CD4-positive, alpha-beta T cell treated with Interleukin-10 for 1 hour (primary cell): ENCODE results near the gene CUEDC2.
"Not testable (repeated sequence)": the region's sequence is repeated elsewhere in the genome, so short reads cannot be mapped to it uniquely, and the experiment has no call there.

Experiments
- DNase-seq: peaks from one replicate; pipeline ENCODE4 v3.0.0-alpha.2; 2020

Gene CUEDC2

GRCh38 chr10:102432162-102432950, at the start of gene CUEDC2:
Gene CUEDC2 (minus strand): TSS chr10:102432574. CDS start chr10:102425188, 7,386 bp downstream.
- DNase-seq, result peak; percentile 97

- DNase-seq, result no peak
Observed at GRCh38 chr10:102480396-102480795, 48.0 kb upstream of the CUEDC2 start.

DNA sequence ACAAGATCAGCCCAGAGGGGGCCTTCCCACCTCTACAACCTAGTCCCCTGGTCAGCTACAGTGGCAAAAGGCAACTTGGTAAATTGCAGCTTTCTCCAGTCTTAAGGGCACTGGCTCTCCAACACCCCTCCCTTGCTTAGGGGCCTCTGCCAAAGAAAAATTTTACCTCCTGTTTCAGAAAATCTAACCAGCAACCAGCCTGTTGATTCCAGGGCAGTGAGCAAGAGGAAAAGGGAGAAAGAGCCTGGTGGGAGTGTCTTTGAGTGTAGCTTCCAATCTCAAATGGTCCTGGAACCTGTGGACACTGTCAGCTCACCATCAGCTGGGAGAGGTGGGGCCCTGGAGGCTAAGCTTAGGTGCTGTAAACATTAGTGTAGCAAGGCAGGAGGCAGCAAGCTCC, 47.3 kb upstream of the CUEDC2 start:
- DNase-seq, result no peak

DNA sequence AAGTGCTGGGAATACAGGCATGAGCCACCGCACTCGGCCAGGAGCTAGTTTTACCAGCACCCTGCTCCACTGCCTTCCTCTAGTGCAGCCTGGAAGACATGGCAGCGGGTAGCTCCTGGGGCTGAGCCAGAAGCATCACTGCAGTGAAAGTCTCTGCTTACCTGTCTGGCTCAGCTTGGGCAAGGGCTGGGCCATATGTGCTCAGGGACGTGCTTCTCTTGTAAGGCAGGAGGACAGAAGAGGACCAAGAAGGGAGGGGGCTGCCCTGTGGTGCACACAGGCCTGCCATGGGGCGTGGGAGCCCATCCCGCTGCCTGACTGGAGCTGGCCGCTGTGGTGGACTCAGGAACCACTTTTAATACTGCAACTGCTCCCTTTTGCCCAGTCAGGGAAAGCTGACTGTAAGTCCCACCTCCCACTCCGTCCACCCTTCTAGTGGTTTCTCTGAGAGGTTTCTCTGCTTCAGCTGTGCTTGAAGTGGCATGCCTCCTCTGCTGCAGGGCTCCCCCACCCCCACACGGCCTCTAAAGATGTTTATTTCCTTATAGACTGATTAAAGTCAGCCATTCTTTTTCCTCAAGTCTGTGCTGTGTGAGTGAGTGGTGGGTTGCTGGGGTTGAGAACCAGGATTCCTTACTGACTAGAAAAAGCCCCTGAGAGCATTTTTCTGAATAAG, 44.2 kb upstream of the CUEDC2 start:
- DNase-seq, result no peak

- DNase-seq, result no peak
Observed at GRCh38 chr10:102475451-102476040, 43.2 kb upstream of the CUEDC2 start.

DNA sequence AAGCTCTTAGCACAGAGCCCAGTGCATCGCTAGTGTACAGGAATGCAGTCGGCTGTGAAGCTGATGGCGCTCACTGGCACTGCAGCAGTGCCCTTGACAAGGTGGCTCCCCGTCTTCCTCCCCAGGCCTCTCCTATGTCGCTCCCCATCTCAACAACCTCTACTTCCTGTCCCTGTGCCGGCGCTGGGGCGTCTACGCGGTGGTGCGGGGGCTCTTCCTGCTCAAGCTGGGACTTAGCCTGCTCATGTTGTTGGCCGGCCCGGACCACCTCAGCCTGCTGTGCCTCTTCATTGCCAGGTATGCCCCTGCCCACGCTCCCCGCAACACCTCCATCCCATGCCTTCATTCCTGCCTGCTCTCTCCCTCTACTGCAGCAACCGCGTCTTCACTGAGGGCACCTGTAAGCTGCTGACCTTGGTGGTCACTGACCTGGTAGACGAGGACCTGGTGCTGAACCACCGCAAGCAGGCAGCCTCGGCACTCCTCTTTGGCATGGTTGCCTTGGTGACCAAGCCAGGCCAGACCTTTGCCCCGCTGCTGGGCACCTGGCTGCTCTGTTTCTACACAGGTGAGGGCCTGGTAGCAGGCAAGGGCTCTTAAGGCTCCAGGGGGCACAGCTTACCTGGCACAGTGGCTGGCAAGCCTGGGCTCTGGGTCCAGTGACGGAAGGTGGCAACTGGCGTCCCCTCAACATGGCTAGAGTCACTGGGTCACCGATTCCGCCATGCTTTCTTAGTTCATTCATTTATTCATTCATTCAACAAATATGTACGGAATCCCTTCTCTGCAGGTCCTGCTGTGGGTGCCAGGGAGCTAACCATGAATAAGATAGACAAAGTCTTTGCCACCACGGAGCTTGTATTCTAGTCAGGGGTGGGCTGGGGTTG, 41.3 kb upstream of the CUEDC2 start:
- peak; percentile 26 for DNase-seq

DNA sequence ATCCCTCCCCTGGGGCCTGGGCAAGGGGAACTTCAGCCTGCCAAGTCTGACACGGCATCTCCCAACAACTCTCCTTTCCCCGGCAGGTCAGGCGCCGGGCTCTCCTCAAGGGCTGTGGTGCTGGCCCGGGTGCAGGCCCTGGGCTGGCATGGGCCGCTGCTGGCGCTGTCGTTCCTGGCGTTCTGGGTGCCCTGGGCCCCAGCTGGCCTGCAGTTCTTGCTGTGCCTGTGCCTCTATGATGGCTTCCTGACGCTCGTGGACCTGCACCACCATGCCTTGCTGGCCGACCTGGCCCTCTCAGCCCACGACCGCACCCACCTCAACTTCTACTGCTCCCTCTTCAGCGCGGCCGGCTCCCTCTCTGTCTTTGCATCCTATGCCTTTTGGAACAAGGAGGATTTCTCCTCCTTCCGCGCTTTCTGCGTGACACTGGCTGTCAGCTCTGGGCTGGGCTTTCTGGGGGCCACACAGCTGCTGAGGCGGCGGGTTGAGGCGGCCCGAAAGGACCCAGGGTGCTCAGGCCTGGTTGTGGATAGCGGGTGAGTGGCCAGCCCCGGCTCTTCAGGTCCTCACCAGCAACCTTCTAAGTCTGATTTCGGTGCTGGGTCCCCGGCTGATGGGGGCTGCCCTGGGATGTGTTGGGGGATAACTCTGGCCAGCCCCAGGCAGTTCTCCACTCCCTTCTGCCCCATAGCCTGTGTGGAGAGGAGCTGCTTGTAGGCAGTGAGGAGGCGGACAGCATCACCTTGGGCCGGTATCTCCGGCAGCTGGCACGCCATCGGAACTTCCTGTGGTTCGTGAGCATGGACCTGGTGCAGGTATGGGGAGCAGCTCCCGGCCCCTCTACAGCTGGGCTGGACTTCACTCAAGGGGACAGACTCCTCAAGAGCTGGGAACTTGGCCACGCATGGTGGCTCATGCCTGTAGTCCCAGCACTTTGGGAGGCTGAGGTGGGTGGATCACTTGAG, 38.5 kb upstream of the CUEDC2 start:
- DNase-seq, result no peak

- DNase-seq, result no peak
Observed at GRCh38 chr10:102468683-102469082, 36.3 kb upstream of the CUEDC2 start.

- no peak for DNase-seq
Observed at GRCh38 chr10:102467971-102468438, 35.6 kb upstream of the CUEDC2 start.

DNA sequence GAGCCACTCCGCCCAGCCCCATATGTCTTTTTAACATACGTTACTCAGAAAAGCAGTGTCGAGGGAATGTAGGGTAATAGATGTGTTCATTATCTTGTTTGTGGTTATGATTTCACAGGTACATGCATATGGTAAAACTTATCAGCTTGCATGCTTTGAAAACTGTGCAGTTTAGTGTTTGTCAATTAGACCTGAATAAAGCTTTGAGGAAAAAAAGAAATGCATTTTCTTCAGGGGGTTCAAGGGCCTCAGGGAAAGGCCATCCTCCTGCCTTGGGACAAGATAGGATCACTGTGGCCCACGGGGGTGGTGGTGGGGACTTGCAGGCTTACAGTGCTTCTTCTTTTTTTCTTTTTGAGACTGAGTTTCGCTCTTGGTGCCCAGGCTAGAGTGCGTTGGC, 34.9 kb upstream of the CUEDC2 start:
- DNase-seq, result no peak

- no peak for DNase-seq
Observed at GRCh38 chr10:102465466-102465865, 33.1 kb upstream of the CUEDC2 start.

GRCh38 chr10:102463983-102464382, 31.6 kb upstream of the CUEDC2 start:
- no peak for DNase-seq

GRCh38 chr10:102462512-102463054, 30.2 kb upstream of the CUEDC2 start:
- DNase-seq, result no peak

GRCh38 chr10:102461187-102462054, 29.0 kb upstream of the CUEDC2 start:
- peak; percentile 93 for DNase-seq

DNA sequence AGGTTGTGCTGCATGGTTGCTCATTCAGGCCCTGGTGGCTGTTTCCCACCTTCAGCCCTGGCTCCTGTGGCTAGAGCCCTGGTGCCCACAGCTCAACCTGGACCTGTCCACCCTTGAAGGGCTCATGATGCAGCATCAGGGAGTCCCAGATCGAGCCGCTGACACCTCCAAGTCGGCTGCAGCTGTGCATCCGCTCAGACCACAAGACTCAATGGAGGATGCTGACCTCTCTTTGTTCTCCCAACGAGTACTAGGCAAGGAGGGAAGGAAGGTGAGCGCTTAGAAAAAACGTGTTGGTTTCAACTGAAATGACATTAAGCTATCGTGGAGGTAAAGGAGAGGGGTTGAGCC, 28.4 kb upstream of the CUEDC2 start:
- no peak for DNase-seq

GRCh38 chr10:102458656-102459055, 26.3 kb upstream of the CUEDC2 start:
- no peak for DNase-seq

DNA sequence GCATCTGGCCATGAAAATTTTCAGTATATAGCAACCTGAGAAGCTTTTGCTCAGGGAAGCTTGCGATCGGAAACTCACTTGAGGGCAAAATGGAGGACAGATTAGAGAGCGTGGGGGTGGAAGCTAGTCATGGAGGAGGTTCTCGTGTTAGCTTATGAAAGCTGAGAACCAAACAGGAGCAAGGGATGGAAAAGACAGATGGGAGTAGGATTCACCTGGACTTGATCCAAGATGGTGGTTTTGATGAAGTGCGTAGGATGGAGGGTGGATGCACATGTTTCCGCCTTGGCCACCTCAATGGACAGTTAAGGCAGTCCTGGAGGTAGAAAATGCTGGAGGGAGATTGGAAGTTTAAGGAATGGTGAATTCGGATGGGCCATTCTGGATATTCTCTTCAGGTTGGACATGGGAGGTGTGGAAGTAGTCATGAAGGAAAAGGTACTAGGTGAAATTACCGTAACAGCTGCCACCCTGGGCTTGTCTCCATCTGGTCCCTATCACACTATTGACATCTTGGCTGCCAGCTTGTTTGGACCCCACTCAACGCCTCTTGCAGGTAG, 25.3 kb upstream of the CUEDC2 start:
- DNase-seq, result no peak

GRCh38 chr10:102455893-102456471, 23.6 kb upstream of the CUEDC2 start:
- no peak for DNase-seq

- not testable (repeated sequence) for DNase-seq
Observed at GRCh38 chr10:102454662-102455487, 22.5 kb upstream of the CUEDC2 start.
